Liver (tissue), 3 donors: ENCODE measurements around the gene ADM2.

Experiments used
- EGR1 ChIP-seq, 2 donors: IDR thresholded peaks; 2 replicates each; pipeline ENCODE4 v1.6.1; 2016 to 2018; ENCODE audit warnings: antibody characterized with exemption in 2 of 2, low read depth in 2 of 2
- RAD21 ChIP-seq, 2 donors: IDR thresholded peaks; 2 replicates each; pipeline ENCODE4 v1.6.1; 2016; ENCODE audit warnings: antibody characterized with exemption in 2 of 2, mild to moderate bottlenecking in 2 of 2
- REST ChIP-seq: IDR thresholded peaks from 2 replicates; pipeline ENCODE4 v1.6.1; 2016; ENCODE audit warnings: antibody characterized with exemption, mild to moderate bottlenecking
- TAF1 ChIP-seq: conservative IDR thresholded peaks from 2 replicates; pipeline ENCODE4 v1.6.1; 2016; ENCODE audit warnings: antibody characterized with exemption, mild to moderate bottlenecking
- TF ChIP-seq, protein P1 (sequence below): fragments of 150-350 bp; IDR thresholded peaks from 2 replicates; pipeline ENCODE4 v1.5.1; 2017; ENCODE audit warnings: improper control_type of control experiment, low read depth, low read length; ENCODE audit not compliant: missing input control
- TF ChIP-seq, protein P2 (sequence below): IDR thresholded peaks from 2 replicates; pipeline ENCODE4 v1.6.1; 2016; ENCODE audit warnings: antibody characterized with exemption
- TF ChIP-seq, protein P3 (sequence below): IDR thresholded peaks from 2 replicates; pipeline ENCODE4 v1.6.1; 2016; ENCODE audit warnings: antibody characterized with exemption
- donor health status: healthy.
- donor health status: healthy.

GRCh38 chr22:50531962-50532674 lies 50.8 kb downstream of the ADM2 start:
- TF ChIP-seq, protein P1, sequence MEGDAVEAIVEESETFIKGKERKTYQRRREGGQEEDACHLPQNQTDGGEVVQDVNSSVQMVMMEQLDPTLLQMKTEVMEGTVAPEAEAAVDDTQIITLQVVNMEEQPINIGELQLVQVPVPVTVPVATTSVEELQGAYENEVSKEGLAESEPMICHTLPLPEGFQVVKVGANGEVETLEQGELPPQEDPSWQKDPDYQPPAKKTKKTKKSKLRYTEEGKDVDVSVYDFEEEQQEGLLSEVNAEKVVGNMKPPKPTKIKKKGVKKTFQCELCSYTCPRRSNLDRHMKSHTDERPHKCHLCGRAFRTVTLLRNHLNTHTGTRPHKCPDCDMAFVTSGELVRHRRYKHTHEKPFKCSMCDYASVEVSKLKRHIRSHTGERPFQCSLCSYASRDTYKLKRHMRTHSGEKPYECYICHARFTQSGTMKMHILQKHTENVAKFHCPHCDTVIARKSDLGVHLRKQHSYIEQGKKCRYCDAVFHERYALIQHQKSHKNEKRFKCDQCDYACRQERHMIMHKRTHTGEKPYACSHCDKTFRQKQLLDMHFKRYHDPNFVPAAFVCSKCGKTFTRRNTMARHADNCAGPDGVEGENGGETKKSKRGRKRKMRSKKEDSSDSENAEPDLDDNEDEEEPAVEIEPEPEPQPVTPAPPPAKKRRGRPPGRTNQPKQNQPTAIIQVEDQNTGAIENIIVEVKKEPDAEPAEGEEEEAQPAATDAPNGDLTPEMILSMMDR = no peak
- TF ChIP-seq, protein P2, sequence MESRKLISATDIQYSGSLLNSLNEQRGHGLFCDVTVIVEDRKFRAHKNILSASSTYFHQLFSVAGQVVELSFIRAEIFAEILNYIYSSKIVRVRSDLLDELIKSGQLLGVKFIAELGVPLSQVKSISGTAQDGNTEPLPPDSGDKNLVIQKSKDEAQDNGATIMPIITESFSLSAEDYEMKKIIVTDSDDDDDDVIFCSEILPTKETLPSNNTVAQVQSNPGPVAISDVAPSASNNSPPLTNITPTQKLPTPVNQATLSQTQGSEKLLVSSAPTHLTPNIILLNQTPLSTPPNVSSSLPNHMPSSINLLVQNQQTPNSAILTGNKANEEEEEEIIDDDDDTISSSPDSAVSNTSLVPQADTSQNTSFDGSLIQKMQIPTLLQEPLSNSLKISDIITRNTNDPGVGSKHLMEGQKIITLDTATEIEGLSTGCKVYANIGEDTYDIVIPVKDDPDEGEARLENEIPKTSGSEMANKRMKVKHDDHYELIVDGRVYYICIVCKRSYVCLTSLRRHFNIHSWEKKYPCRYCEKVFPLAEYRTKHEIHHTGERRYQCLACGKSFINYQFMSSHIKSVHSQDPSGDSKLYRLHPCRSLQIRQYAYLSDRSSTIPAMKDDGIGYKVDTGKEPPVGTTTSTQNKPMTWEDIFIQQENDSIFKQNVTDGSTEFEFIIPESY = no peak
- TF ChIP-seq RAD21 (IDR thresholded peaks at IDR 0.05) (peak in 1 of 2 donors; percentile 40), TAF1 (no peak), REST (peak; percentile 53), EGR1 (IDR thresholded peaks at IDR 0.05; ENCODE audit: low read depth in 2 of 2) (no peak)
- TF ChIP-seq, protein P3, sequence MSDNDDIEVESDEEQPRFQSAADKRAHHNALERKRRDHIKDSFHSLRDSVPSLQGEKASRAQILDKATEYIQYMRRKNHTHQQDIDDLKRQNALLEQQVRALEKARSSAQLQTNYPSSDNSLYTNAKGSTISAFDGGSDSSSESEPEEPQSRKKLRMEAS = no peak
